NCI-H2171 (cell line): Measurements from ENCODE around the gene KRTAP2-4.
"Not testable (repeated sequence)": the region's sequence is repeated elsewhere in the genome, so short reads cannot be mapped to it uniquely, and the experiment has no call there.

ENCODE experiments used
- DNase-seq: peaks from one replicate; lab custom pipeline; 2025; lab: John Stamatoyannopoulos, UW

KRTAP2-4 gene

GRCh38 chr17:41037853-41038350, 27.8 kb downstream of the KRTAP2-4 start:
- DNase-seq, result no peak

- DNase-seq, result not testable (repeated sequence)
Measured at GRCh38 chr17:41034346-41034935, 31.2 kb downstream of the KRTAP2-4 start, which contains the start of gene KRTAP1-3. KRTAP1-3 (minus strand) TSS chr17:41034874; CDS start chr17:41034821, 53 bp downstream.

GRCh38 chr17:41029633-41030245, 35.9 kb downstream of the KRTAP2-4 start, which contains the start of gene KRTAP1-4:
KRTAP1-4 (minus strand) TSS chr17:41030195; CDS start chr17:41030078, 117 bp downstream.
- no peak for DNase-seq

GRCh38 chr17:41026715-41027471, 38.8 kb downstream of the KRTAP2-4 start, which contains the start of gene KRTAP1-5:
KRTAP1-5 (minus strand) TSS chr17:41027208; CDS start chr17:41027155, 53 bp downstream.
- DNase-seq, result no peak

GRCh38 chr17:41024697-41025096, 41.0 kb downstream of the KRTAP2-4 start:
- no peak for DNase-seq

GRCh38 chr17:41020336-41020735, 45.3 kb downstream of the KRTAP2-4 start:
- DNase-seq, result no peak

GRCh38 chr17:41019415-41019814, 46.3 kb downstream of the KRTAP2-4 start:
- no peak for DNase-seq

- DNase-seq, result no peak
Measured at GRCh38 chr17:41018541-41018940, 47.1 kb downstream of the KRTAP2-4 start.

- no peak for DNase-seq
Measured at GRCh38 chr17:41016578-41017215, 49.0 kb downstream of the KRTAP2-4 start.

- no peak for DNase-seq
Measured at GRCh38 chr17:41015454-41015853, 50.2 kb downstream of the KRTAP2-4 start.
